Measurements from ENCODE around the gene ITFG1. TPM values are rescaled to one million over a fixed set of nuclear protein-coding genes. Genes with fewer than 3 reads are reported as not detected.
"Not testable (repeated sequence)": the region's sequence is repeated elsewhere in the genome, so short reads cannot be mapped to it uniquely, and the experiment has no call there.

ITFG1 gene
- total and polyA plus RNA-seq, 4 experiments from 2014 or later, result 26.1 to 31.3 (median 28.3) TPM

- H3K4me3 ChIP-seq (ENCODE audit: low read length in 2 of 2); H3K9me3 ChIP-seq (ENCODE audit: control insufficient read depth in 1 of 2, low read length in 2 of 2); CTCF ChIA-PET (ENCODE audit: partially characterized antibody); H3K36me3 ChIP-seq (ENCODE audit: insufficient read depth, low read length); H3K27me3 ChIP-seq (ENCODE audit: insufficient read depth, low read length); H3K4me3 Mint-ChIP-seq; H3K4me1 ChIP-seq (ENCODE audit: insufficient read depth, low read length); H3K27me3 Mint-ChIP-seq; intact Hi-C loops (cut with micrococcal nuclease); H3K27ac ChIP-seq (ENCODE audit: low read depth, low read length); POLR2A ChIA-PET (ENCODE audit: partially characterized antibody): not testable (repeated sequence)
- Mint-ChIP-seq H3K36me3 (peaks cover 50 to 69% of the 10 kb centered on the region in 2 donors), H3K27ac (peak overlapping the region in 1 of 7 donors; percentile 29), H3K9me3 (peaks cover 0 to 60% (median 38%) of the 10 kb centered on the region in 8 donors), H3K4me1 (peaks cover 0 to 12% (median 4%) of the 10 kb centered on the region in 4 donors)
- DNase-seq, result peak in 1 of 5 donors; percentile 21
These were observed 113.7 kb downstream of the ITFG1 start for GRCh38 chr16:47347021-47347696.

- Histone ChIP-seq H3K4me1 (ENCODE audit: insufficient read depth, low read length) (no peaks in the 10 kb centered on the region), H3K36me3 (ENCODE audit: insufficient read depth, low read length) (no peaks in the 10 kb centered on the region), H3K27me3 (ENCODE audit: insufficient read depth, low read length) (no peaks in the 10 kb centered on the region), H3K27ac (ENCODE audit: low read depth, low read length) (no peak overlapping the region), H3K4me3 (ENCODE audit: low read length in 2 of 2) (no peak overlapping the region), H3K9me3 (ENCODE audit: control insufficient read depth in 1 of 2, low read length in 2 of 2) (no peaks in the 10 kb centered on the region)
- H3K27ac Mint-ChIP-seq, result no peak overlapping the region
- intact Hi-C loops (cut with micrococcal nuclease), result no loop called here
- H3K27me3 Mint-ChIP-seq, result no peaks in the 10 kb centered on the region
- peaks cover 45 to 73% of the 10 kb centered on the region in 2 donors for H3K36me3 Mint-ChIP-seq
- peaks cover 2 to 36% (median 24%) of the 10 kb centered on the region in 8 donors for H3K9me3 Mint-ChIP-seq
- H3K4me1 Mint-ChIP-seq, result peaks cover 0 to 17% (median 8%) of the 10 kb centered on the region in 4 donors
- DNase-seq, result no peak
- CTCF ChIA-PET (ENCODE audit: partially characterized antibody), result no interaction called here
- POLR2A ChIA-PET (ENCODE audit: partially characterized antibody), result no interaction called here
- H3K4me3 Mint-ChIP-seq, result no peak overlapping the region
These were observed 118.8 kb downstream of the ITFG1 start for GRCh38 chr16:47342055-47342454.

GRCh38 chr16:47330562-47330961 lies 130.3 kb downstream of the ITFG1 start:
- H3K4me3 Mint-ChIP-seq; intact Hi-C loops (cut with micrococcal nuclease); H3K9me3 ChIP-seq (ENCODE audit: control insufficient read depth in 1 of 2, low read length in 2 of 2); POLR2A ChIA-PET (ENCODE audit: partially characterized antibody); H3K4me1 Mint-ChIP-seq; H3K27ac ChIP-seq (ENCODE audit: low read depth, low read length); H3K27ac Mint-ChIP-seq; H3K4me1 ChIP-seq (ENCODE audit: insufficient read depth, low read length); H3K4me3 ChIP-seq (ENCODE audit: low read length in 2 of 2); H3K27me3 Mint-ChIP-seq; H3K27me3 ChIP-seq (ENCODE audit: insufficient read depth, low read length); CTCF ChIA-PET (ENCODE audit: partially characterized antibody); DNase-seq; H3K36me3 ChIP-seq (ENCODE audit: insufficient read depth, low read length): not testable (repeated sequence)
- peaks cover 0 to 12% (median 3%) of the 10 kb centered on the region in 8 donors for H3K9me3 Mint-ChIP-seq
- peaks cover 26 to 35% of the 10 kb centered on the region in 2 donors for H3K36me3 Mint-ChIP-seq

GRCh38 chr16:47324309-47324708 lies 136.6 kb downstream of the ITFG1 start:
- H3K4me1 ChIP-seq (ENCODE audit: insufficient read depth, low read length); H3K9me3 ChIP-seq (ENCODE audit: control insufficient read depth in 1 of 2, low read length in 2 of 2); H3K4me1 Mint-ChIP-seq; H3K36me3 ChIP-seq (ENCODE audit: insufficient read depth, low read length); POLR2A ChIA-PET (ENCODE audit: partially characterized antibody); H3K27me3 ChIP-seq (ENCODE audit: insufficient read depth, low read length); DNase-seq; H3K4me3 ChIP-seq (ENCODE audit: low read length in 2 of 2); H3K27ac ChIP-seq (ENCODE audit: low read depth, low read length); CTCF ChIA-PET (ENCODE audit: partially characterized antibody); H3K27me3 Mint-ChIP-seq; H3K27ac Mint-ChIP-seq; intact Hi-C loops (cut with micrococcal nuclease); H3K4me3 Mint-ChIP-seq: not testable (repeated sequence)
- Mint-ChIP-seq H3K36me3 (peaks cover 17% of the 10 kb centered on the region in 2 donors), H3K9me3 (peaks cover 0 to 12% (median 4%) of the 10 kb centered on the region in 8 donors)

GRCh38 chr16:47323241-47323640 lies 137.6 kb downstream of the ITFG1 start:
- H3K27me3 ChIP-seq (ENCODE audit: insufficient read depth, low read length), result no peaks in the 10 kb centered on the region
- CTCF ChIA-PET (ENCODE audit: partially characterized antibody), result no interaction called here
- no peaks in the 10 kb centered on the region for H3K36me3 ChIP-seq (ENCODE audit: insufficient read depth, low read length)
- intact Hi-C loops (cut with micrococcal nuclease), result no loop called here
- H3K4me3 ChIP-seq (ENCODE audit: low read length in 2 of 2), result no peak overlapping the region
- no peak overlapping the region for H3K27ac ChIP-seq (ENCODE audit: low read depth, low read length)
- Mint-ChIP-seq H3K36me3 (peaks cover 10 to 17% of the 10 kb centered on the region in 2 donors), H3K4me1 (peaks cover 0 to 3% (median 0%) of the 10 kb centered on the region in 4 donors), H3K9me3 (peaks cover 0 to 11% (median 4%) of the 10 kb centered on the region in 8 donors), H3K4me3 (no peak overlapping the region), H3K27ac (no peak overlapping the region), H3K27me3 (no peaks in the 10 kb centered on the region)
- no peaks in the 10 kb centered on the region for H3K4me1 ChIP-seq (ENCODE audit: insufficient read depth, low read length)
- DNase-seq, result no peak
- H3K9me3 ChIP-seq (ENCODE audit: control insufficient read depth in 1 of 2, low read length in 2 of 2), result no peaks in the 10 kb centered on the region
- POLR2A ChIA-PET (ENCODE audit: partially characterized antibody), result no interaction called here

DNA sequence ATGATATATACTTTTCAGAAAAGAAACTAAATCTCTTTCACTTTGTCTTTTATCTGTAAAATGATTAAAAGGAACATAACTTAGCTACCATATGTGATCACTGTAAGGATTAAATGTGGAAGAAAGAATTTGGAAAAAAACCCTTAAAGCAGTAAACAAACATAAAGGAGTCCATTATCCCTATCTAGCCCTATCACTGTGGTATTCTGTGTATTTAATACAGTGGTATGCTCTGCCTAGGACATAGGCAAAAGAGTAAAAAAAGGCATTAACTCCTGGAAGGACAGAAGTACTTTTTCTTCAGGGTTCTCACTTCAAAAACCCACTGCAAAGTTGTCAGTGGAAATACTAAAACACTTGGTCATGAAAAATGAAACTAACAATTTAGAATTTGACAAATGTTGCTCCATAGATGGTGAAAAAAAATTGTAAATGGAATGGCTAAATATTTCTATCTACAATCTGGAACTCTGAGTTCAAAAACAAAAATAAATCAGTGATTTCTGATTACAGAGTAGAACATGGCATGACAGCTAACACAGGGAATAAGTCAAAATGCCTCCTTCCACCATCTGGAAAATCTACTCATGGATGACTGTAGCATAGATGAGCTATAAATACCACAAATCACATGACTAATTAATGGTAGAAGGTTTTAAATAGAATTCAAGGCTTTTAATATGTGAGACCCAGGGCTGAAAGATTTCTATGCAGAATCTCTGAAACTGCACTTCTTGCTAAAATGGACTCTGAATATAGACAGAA lies 140.1 kb downstream of the ITFG1 start:
- H3K27ac Mint-ChIP-seq, result peak overlapping the region in 1 of 7 donors; percentile 35
- CTCF ChIA-PET (ENCODE audit: partially characterized antibody), result no interaction called here

GRCh38 chr16:47317465-47318240 lies 143.2 kb downstream of the ITFG1 start:
- ChIA-PET POLR2A (ENCODE audit: partially characterized antibody) (no interaction called here), CTCF (ENCODE audit: partially characterized antibody) (no interaction called here)
- H3K4me3 Mint-ChIP-seq, result no peak overlapping the region
- Histone ChIP-seq H3K4me3 (ENCODE audit: low read length in 2 of 2) (no peak overlapping the region), H3K4me1 (ENCODE audit: insufficient read depth, low read length) (no peaks in the 10 kb centered on the region), H3K27me3 (ENCODE audit: insufficient read depth, low read length) (no peaks in the 10 kb centered on the region), H3K27ac (ENCODE audit: low read depth, low read length) (no peak overlapping the region), H3K9me3 (ENCODE audit: control insufficient read depth in 1 of 2, low read length in 2 of 2) (no peaks in the 10 kb centered on the region), H3K36me3 (ENCODE audit: insufficient read depth, low read length) (no peaks in the 10 kb centered on the region)
- peaks cover 0 to 2% (median 0%) of the 10 kb centered on the region in 4 donors for H3K4me1 Mint-ChIP-seq
- DNase-seq, result no peak
- H3K27me3 Mint-ChIP-seq, result no peaks in the 10 kb centered on the region
- intact Hi-C loops (cut with micrococcal nuclease), result no loop called here
- H3K9me3 Mint-ChIP-seq, result no peaks in the 10 kb centered on the region
- no peak overlapping the region for H3K27ac Mint-ChIP-seq
- peaks cover 0 to 6% of the 10 kb centered on the region in 2 donors for H3K36me3 Mint-ChIP-seq

More for the DNA sequence above, 140.1 kb downstream of the ITFG1 start:
- DNase-seq, result no peak
- peaks cover 0 to 7% (median under 1%) of the 10 kb centered on the region in 8 donors for H3K9me3 Mint-ChIP-seq
- no peaks in the 10 kb centered on the region for H3K36me3 ChIP-seq (ENCODE audit: insufficient read depth, low read length)
- H3K27me3 ChIP-seq (ENCODE audit: insufficient read depth, low read length), result no peaks in the 10 kb centered on the region
- H3K9me3 ChIP-seq (ENCODE audit: control insufficient read depth in 1 of 2, low read length in 2 of 2), result no peaks in the 10 kb centered on the region
- peaks cover 4% of the 10 kb centered on the region in 2 donors for H3K36me3 Mint-ChIP-seq
- H3K4me1 Mint-ChIP-seq, result peaks cover 0 to 3% (median 0%) of the 10 kb centered on the region in 4 donors
- H3K4me3 ChIP-seq (ENCODE audit: low read length in 2 of 2), result no peak overlapping the region
- POLR2A ChIA-PET (ENCODE audit: partially characterized antibody), result no interaction called here
- H3K4me1 ChIP-seq (ENCODE audit: insufficient read depth, low read length), result no peaks in the 10 kb centered on the region
- H3K27ac ChIP-seq (ENCODE audit: low read depth, low read length), result no peak overlapping the region
- intact Hi-C loops (cut with micrococcal nuclease), result no loop called here
- H3K4me3 Mint-ChIP-seq, result no peak overlapping the region
- H3K27me3 Mint-ChIP-seq, result no peaks in the 10 kb centered on the region
